NCI-H1417 (cell line): Measurements from ENCODE around the gene VEZF1.

Experiments used
- DNase-seq, 3 experiments: peaks; one replicate each; lab custom pipeline; 2025; lab: John Stamatoyannopoulos, UW

The VEZF1 gene

GRCh38 chr17:57999010-57999495, 11.0 kb upstream of the VEZF1 start:
- DNase-seq: no peak

GRCh38 chr17:57997085-57997809, 9.2 kb upstream of the VEZF1 start:
- DNase-seq: no peak

- DNase-seq: peak; percentile 67 to 89 (median 68)
Measured at GRCh38 chr17:57995076-57995956, 7.3 kb upstream of the VEZF1 start.

- peak in 1 of 3 experiments; percentile 60 for DNase-seq
Measured at GRCh38 chr17:57994436-57994835, 6.4 kb upstream of the VEZF1 start.

- DNase-seq: peak; percentile 66 to 91 (median 74)
Measured at GRCh38 chr17:57993471-57994365, 5.7 kb upstream of the VEZF1 start.

GRCh38 chr17:57991537-57991936, 3.5 kb upstream of the VEZF1 start:
- no peak for DNase-seq

- DNase-seq: peak in 1 of 3 experiments; percentile 10
Measured at GRCh38 chr17:57990037-57990436, 2.0 kb upstream of the VEZF1 start.

GRCh38 chr17:57988301-57989250, 522 bp upstream of the VEZF1 start:
- peak; percentile 84 to 85 (median 85) for DNase-seq

- peak in 2 of 3 experiments; percentile 63 to 77 for DNase-seq
Measured at GRCh38 chr17:57986841-57987580, 1.0 kb downstream of the VEZF1 start.

- DNase-seq: peak in 1 of 3 experiments; percentile 35
Measured at GRCh38 chr17:57985675-57985974, 2.4 kb downstream of the VEZF1 start.

GRCh38 chr17:57984936-57985674, 2.9 kb downstream of the VEZF1 start:
- DNase-seq: no peak

- no peak for DNase-seq
Measured at GRCh38 chr17:57984261-57984890, 3.7 kb downstream of the VEZF1 start.

- no peak for DNase-seq
Measured at GRCh38 chr17:57983446-57983845, 4.6 kb downstream of the VEZF1 start.

GRCh38 chr17:57982452-57983170, 5.4 kb downstream of the VEZF1 start:
- no peak for DNase-seq

GRCh38 chr17:57980522-57980921, 7.5 kb downstream of the VEZF1 start:
- DNase-seq: peak in 2 of 3 experiments; percentile 13 to 49

- DNase-seq: no peak
Measured at GRCh38 chr17:57979076-57979475, 9.0 kb downstream of the VEZF1 start.

- DNase-seq: no peak
Measured at GRCh38 chr17:57976594-57976993, 11.5 kb downstream of the VEZF1 start.

- no peak for DNase-seq
Measured at GRCh38 chr17:57975044-57975443, 13.0 kb downstream of the VEZF1 start.
